ENCODE measurements around the gene MROH2A.

DNA sequence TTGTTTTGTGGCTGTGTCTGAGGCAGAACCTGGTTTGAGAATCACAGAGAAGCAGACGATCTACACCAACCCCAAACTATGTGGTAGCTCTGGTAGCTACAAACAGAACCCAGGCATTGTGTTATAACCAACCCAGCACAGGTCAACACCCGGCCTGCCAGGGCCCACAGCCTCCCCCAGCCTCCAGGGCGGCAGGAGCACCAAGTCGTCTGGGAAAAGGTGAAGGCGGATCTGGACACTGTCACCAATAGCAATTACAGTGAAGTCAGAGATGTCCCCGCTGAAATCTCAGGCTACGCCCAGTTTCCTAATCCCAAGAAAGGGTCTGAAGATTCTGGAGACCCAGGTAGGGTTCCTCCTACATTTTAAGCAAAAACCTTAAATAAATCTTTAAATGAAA, 72.6 kb downstream of the MROH2A start:
- TF ChIP-seq GATA3 (IDR thresholded peaks at IDR 0.05; ENCODE audit: low read depth, low read length) = no peak
- no peak for TF ChIP-seq GATA2 (IDR thresholded peaks at IDR 0.05; ENCODE audit: low read depth, low read length)
